AG10803 (cell line): Measurements from ENCODE around the gene DIPK1B.

Experiments
- DNase-seq: peaks from one replicate; pipeline ENCODE4 v3.0.0; 2010; ENCODE audit warnings: low read depth
- H3K4me3 ChIP-seq: 2 replicates; pipeline ENCODE4 v1.5.1; 2011; ENCODE audit warnings: mild to moderate bottlenecking, low read length, control low read depth
- TF ChIP-seq, protein P1 (sequence below): conservative IDR thresholded peaks from 2 replicates; pipeline ENCODE4 v1.5.1; 2011; ENCODE audit warnings: mild to moderate bottlenecking, low read length, control low read depth, inconsistent platforms

The DIPK1B gene

DNA sequence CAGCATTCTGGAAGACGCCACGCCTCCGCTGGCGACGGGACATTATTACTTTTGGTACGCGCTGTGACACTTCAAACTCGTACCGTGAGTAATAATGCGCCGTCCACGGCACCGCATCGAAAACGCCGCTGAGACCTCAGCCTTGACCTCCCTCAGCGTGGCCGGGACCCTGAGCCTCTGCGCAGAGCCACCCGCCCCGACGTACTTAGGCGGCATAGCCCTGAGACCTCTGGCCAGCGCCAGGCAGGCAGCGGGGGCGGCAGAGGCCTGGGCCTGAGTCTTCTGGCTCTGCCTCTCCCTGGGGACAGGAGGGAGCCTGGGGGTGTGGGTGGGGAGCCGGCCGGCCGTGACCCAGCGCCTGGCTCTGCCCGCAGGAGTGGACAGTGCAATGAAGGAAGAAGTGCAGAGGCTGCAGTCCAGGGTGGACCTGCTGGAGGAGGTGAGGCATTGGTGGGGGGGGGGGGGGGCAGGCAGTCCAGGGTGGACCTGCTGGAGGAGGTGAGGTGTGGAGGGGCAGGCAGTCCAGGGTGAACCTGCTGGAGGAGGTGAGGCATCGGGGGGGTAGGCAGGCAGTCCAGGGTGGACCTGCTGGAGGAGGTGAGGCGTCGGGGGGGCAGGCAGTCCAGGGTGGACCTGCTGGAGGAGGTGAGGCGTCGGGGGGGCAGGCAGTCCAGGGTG lies 41.7 kb upstream of the DIPK1B start:
- H3K4me3 ChIP-seq: no peak overlapping the region
- TF ChIP-seq, protein P1, sequence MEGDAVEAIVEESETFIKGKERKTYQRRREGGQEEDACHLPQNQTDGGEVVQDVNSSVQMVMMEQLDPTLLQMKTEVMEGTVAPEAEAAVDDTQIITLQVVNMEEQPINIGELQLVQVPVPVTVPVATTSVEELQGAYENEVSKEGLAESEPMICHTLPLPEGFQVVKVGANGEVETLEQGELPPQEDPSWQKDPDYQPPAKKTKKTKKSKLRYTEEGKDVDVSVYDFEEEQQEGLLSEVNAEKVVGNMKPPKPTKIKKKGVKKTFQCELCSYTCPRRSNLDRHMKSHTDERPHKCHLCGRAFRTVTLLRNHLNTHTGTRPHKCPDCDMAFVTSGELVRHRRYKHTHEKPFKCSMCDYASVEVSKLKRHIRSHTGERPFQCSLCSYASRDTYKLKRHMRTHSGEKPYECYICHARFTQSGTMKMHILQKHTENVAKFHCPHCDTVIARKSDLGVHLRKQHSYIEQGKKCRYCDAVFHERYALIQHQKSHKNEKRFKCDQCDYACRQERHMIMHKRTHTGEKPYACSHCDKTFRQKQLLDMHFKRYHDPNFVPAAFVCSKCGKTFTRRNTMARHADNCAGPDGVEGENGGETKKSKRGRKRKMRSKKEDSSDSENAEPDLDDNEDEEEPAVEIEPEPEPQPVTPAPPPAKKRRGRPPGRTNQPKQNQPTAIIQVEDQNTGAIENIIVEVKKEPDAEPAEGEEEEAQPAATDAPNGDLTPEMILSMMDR: no peak
- DNase-seq: no peak

DNA sequence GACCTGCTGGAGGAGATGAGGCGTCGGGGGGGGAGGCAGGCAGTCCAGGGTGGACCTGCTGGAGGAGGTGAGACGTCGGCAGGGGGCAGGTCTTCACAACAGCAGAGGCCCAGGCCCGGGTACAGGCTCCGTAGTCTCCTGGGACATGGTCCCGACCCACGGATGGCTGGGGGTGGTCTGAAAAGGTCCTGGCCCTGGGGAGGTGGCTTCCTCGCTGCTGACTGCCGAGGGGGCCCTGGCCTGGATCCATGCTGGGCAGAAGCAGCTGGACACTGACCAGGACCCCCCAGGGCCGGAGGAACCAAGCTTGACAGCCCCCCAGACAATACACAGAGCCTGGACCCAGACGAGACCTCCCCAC lies 41.1 kb upstream of the DIPK1B start:
- no peak overlapping the region for H3K4me3 ChIP-seq
- no peak for DNase-seq
- TF ChIP-seq, protein P1: no peak

- TF ChIP-seq, protein P1: peak; percentile 66
- no peak for DNase-seq
- no peak overlapping the region for H3K4me3 ChIP-seq
Observed at GRCh38 chr9:136671646-136672430, 40.5 kb upstream of the DIPK1B start.

GRCh38 chr9:136672431-136673087 lies 39.8 kb upstream of the DIPK1B start:
- no peak for DNase-seq
- TF ChIP-seq, protein P1: no peak
- H3K4me3 ChIP-seq: no peak overlapping the region

- DNase-seq: no peak
- TF ChIP-seq, protein P1: no peak
- H3K4me3 ChIP-seq: no peak overlapping the region
Observed at GRCh38 chr9:136673088-136673974, 39.0 kb upstream of the DIPK1B start.

GRCh38 chr9:136673975-136674785 lies 38.2 kb upstream of the DIPK1B start:
- no peak for DNase-seq
- H3K4me3 ChIP-seq: no peak overlapping the region
- TF ChIP-seq, protein P1: no peak
